HG03108 (cell line): ENCODE measurements around the gene NDUFA12.

Experiments
- ATAC-seq: cut with Tn5 transposase; IDR thresholded peaks from one replicate; pipeline ENCODE4 v1.9.1; 2021; ENCODE audit warnings: moderate library complexity; ENCODE audit not compliant: unreplicated experiment

The NDUFA12 gene

GRCh38 chr12:94942663-94943062 is 60.8 kb downstream of the NDUFA12 start:
- no peak for ATAC-seq

GRCh38 chr12:94941440-94941862 is 62.0 kb downstream of the NDUFA12 start:
- ATAC-seq = no peak

- no peak for ATAC-seq
Measured at GRCh38 chr12:94940771-94941170, 62.7 kb downstream of the NDUFA12 start.

GRCh38 chr12:94938583-94938982 is 64.9 kb downstream of the NDUFA12 start:
- ATAC-seq = no peak

GRCh38 chr12:94930772-94931171 is 72.7 kb downstream of the NDUFA12 start:
- ATAC-seq = no peak

- no peak for ATAC-seq
Measured at GRCh38 chr12:94930216-94930654, 73.3 kb downstream of the NDUFA12 start.

- no peak for ATAC-seq
Measured at GRCh38 chr12:94929780-94930179, 73.7 kb downstream of the NDUFA12 start.

DNA sequence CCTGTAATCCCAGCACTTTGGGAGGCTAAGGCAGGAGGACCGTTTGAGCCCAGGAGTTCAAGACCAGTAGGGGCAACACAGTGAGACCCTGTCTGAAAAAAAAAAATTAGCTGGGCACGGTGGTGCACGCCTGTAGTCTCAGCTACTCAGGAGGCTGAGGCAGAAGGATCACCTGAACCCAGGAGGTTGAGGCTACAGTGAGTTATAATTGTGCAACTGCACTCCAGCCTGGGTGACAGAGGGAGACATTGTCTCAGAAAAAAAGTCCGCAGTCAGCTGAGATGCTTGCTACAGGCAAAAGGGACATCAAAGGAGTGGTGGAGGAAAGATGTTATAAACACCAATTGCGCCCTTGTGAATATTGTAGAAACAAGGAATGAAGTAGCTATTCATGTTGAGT is 77.8 kb downstream of the NDUFA12 start:
- ATAC-seq = no peak

- ATAC-seq = no peak
Measured at GRCh38 chr12:94925206-94925605, 78.3 kb downstream of the NDUFA12 start.

- no peak for ATAC-seq
Measured at GRCh38 chr12:94922561-94922960, 80.9 kb downstream of the NDUFA12 start.
